Hematopoietic multipotent progenitor cell treated with erythropoietin and hydrocortisone succinate and interleukin-3 and kit ligand, for 15 days (in vitro differentiated cells): ENCODE measurements around the gene HPSE.
A peak's percentile ranks its signal among the peaks of the same experiment; 100 is the strongest.

Experiments used
- DNase-seq: peaks from one replicate; pipeline ENCODE4 v3.0.0-alpha.2; 2015; ENCODE audit warnings: low spot score

The HPSE gene

DNA sequence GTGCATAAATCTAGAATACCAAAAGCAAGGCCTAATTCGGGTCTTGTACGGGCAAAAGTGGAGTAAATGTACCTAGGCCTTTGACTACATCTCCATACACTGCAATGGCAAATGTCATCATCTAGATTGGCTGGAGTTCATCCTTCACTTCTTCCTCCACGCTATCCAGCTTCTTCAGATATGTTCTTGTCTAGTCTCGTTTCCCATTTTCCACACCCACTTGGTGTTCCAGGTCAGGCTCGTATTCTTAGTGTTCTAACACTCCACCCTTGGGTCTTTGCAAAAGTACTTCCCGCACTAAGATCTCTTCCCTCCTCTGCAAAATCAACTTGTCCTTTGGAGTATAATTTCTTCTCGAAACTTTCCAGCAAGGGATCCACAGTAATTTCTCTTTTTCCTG, 51.5 kb downstream of the HPSE start:
- DNase-seq = no peak

DNA sequence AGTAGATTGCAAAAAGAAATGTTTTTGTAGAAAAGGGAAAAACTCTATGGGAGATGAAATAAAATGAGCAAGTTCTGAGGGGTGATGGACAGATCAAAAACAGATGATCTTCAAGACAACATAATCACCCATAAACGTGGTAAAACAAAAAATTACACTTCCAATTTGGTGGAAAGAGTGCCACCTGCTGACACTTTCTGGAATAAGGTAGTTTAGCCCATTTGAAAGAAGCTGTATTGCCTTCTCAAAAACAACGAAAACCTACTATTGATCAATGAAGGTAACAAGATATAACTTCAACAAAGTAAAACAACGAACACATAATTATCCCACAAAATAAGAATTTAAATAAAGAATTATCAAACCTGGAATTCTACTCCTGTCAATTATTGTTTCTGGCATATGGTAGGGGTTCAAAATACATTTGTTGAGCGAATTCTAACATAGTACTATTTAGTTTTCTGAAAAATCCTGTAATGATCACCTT, 52.6 kb downstream of the HPSE start:
- peak; percentile 84 for DNase-seq

DNA sequence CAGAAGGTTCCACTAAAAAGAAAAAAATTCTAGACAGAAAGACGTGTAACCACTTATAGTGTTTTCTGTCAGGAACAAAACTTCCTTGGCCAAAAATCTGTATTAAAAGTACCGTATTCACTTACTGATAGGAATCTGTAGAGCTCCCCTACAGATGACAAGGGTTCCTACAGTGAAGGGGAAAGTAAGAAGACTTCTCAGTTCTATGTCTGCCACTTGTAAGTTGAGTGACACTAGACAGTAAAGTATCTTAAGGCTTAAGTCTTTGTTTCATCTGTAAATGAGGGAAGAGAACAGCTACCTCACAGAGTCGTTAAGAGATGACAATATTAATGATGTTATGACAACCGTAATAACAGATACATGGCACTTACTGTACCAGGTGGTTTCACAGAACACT, 53.3 kb downstream of the HPSE start:
- DNase-seq = no peak

DNA sequence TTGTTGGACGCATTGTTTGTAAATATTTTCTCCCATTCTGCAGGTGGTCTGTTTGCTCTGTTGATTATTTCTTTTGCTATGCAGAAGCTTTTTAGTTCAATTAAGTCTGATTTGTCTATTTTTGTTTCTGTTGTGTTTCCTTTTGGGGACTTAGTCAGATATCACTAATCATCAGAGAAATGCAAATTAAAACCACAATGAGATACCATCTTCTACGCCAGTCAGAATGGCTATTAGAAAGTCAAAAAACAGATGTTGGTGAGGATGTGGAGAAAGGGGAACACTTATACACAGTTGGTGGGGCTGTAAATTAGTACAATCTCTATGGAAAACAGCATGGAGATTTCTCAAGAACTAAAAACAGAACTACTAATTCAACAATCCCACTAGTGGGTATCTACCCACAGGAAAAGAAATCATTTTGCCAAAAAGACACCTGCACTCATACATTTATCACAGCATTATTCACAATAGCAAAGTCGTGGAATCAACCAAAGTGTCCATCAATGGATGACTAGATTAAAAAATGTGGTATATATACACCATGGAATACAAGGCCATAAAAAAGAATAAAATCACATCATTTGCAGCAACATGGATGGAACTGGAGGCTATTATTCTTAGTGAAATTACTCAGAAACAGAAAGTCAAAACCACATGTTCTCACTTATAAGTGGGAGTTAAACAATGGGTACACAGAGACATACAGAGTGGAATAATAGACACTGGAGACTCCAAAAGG, 58.2 kb downstream of the HPSE start:
- DNase-seq = no peak

DNA sequence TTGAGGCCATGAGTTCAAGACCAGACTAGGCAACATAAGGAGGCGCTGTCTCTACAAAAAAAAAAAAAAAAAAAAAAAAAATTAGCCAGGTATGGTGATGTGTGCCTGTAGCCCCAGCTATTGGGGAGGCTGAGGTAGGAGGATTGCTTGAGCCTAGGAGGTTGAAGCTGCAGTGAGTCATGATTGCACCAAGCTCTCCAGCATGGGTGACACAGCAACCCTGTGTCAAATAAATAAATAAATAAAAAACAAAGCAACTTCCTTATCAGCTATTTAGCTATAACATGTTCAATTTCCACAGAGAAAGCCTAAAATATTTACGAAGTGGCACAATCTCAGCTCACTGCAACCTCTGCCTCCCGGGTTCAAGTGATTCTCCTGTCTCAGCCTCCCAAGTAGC, 60.7 kb downstream of the HPSE start:
- peak; percentile 73 for DNase-seq

DNA sequence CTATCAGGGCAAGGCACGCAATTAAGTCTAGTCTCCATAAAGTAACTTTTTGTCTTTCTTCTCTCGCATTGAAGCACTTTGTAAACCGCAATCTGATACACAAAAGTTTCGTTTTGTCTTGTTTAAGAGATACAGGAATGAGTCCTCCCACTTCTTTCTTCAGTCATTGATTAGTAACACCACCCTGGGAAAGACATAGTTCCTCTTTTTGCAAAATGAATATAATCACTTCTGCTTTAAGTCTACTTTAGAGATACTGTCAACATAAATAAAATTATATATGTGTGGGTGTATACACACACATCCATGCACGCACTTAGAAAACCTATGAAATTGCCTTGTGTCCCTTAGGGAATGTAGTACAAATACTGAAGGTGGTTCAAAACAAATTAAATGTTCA, 61.7 kb downstream of the HPSE start:
- no peak for DNase-seq

DNA sequence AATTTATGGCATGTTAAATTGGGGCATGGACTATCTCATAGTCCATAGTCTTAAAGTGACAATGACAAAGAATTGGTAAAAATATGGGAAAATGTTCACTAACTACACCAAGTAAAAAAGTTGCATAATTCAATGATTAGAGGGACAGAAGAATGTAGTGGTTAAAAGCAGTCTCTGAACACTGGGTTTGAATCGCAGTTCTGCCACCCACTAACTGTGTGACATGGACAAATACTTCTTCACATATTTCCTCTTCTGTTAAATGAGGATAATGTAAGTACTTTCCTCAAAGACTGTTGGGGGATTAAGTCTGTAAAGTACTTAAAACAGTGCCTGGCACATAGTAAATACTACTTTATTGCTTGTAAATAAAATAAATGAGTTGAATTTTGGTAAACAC, 65.4 kb downstream of the HPSE start:
- no peak for DNase-seq

DNA sequence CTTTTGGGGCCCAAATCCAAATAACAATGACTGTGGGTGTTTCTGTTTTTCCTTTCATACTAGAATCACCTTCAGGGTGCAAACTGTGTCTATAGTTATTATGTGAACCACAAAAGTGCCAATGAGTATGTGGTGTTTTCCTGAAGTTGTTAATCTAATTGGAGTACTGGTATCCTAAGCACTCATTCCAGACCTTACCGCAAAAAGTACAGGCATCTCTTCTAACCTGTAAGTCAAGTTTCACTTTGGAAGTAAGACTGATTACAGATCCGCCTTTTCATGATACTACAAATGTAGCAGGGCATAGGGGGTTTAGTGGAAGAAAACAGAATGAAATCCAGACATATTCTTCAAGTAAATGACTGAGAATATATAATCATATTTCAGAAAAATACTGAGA, 66.2 kb downstream of the HPSE start:
- DNase-seq = no peak

DNA sequence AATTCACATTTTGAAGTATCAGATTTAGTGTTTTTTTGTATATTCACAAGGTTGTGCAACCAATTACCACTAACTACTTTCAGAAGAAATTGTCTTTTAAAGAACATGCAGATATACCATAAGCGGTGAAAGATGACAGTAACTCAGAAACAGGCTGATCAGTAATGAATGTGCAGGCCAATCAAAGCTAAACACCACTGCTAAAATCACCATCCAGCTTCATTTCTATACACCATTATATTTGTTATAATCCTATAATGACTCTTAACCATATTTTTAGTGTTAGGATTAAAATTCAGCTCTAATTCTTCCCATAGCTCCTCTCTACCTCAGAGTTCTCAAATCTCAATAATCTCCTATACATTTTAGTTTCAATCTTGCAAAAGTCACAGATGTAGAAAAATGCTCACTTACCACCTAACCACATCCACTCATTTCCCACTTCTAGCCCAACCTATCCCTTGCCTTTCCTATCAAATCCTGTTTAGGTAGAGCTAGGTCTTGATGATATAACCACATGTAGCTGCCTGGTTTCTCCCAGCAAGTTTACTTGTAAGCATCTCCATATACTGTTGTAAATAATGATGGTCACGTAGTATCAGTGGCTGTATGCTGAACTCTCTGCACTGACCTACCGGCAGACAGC, 66.7 kb downstream of the HPSE start:
- no peak for DNase-seq

DNA sequence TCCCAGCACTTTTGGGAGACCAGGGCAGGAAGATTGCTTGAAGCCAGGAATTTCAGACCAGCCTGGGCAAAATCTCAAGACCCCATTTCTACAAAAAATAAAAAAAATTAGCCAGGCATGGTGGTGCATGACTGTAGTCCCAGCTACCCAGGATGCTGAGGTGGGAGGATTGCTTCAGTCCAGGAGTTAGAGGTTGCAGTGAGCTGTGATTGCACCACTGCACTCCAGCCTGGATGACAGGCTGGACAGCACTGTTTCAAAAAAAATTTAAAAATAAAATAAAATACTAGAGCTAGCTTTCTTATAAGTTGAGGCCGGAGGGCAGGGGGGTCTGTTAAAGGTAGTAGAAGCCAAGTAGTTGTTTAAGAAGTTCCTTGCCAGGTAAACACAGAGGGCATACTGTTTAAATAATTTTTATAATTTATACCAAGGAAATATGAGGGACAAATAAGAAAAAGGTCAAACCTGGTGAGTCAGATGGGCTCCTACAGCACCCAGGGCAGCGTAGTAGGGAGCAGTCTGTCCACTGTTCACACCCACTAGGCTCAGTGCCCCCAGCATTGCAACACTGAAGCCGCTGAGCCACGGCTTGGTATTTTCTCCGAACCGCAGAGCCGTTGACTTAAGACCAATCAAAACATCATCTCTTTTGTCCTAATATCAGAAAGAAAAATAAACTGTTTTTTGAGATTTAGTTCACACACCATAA, 67.4 kb downstream of the HPSE start:
- DNase-seq = no peak

DNA sequence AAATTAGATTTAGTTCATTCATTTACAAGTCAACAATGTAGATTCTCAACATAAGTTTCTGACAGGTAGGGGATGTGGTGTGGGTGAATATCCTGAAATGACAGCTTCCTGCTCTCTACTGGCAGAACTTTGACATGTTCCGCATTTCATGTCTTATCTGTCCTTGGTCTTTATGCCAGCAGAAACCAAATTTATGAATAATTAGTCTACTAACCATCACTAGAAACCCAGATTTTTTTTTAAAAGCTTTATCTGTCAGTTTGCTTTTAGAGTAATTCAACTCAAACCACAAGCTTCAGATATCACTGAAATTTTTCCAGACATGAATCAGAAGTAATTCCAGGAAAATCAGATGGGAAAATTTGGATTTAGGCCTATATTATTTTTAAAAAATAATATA, 68.0 kb downstream of the HPSE start:
- no peak for DNase-seq

DNA sequence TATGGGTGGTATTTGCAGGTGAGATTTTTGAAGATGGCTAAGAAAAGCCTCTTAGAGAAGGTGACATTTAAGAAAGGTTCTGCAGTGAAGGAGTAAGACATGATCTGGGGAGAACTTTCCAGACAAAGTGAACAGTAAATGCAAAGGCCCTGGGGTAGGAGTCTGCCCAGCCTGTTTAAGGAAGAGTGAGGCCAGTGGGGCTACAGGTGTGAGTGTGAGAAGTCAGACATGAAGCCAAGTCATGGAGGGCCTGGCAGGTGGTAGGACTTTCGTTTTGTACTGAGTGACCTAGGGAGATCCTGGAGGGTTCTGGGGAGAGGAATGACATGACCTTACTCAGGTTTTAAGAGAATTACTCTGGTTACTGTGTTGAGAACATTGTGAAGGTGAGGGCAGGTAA, 71.5 kb downstream of the HPSE start:
- peak; percentile 62 for DNase-seq

DNA sequence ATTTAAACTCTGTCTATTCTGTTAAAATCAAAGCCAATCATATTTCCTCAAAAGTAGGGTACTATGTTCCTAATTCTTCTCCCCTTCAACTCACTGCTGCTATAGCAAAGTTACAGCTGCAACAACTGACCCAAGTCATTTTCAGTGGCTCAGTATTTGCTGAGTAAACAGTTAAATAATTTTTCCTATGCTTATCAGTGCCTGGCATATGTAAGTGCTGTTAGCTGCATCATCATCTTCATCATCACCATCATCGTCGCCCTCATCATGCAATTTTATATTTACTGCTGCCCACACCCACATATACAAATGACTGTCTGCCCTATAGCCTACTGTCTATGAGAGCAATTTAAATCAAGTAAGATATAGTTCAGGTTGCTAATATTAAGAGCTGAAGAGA, 72.0 kb downstream of the HPSE start:
- DNase-seq = peak; percentile 88

DNA sequence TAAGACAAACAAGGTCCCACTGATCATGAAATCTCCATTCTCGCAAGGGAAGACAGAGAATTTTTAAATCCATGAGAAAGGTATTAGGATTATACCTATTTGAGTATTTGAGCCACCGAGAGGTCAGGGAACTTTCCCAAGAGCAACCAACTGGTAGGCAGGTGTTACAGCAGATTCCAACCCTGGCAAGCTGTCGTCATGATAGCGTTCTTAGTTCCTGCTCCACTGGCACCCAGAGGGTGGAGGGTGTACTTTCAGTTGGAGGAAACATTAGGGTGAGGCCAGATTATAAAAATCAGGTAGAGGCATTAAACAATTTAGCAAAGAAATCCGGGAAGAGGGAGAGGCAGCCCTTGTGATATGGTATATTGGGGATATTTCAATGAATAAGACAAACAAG, 73.3 kb downstream of the HPSE start:
- no peak for DNase-seq

DNA sequence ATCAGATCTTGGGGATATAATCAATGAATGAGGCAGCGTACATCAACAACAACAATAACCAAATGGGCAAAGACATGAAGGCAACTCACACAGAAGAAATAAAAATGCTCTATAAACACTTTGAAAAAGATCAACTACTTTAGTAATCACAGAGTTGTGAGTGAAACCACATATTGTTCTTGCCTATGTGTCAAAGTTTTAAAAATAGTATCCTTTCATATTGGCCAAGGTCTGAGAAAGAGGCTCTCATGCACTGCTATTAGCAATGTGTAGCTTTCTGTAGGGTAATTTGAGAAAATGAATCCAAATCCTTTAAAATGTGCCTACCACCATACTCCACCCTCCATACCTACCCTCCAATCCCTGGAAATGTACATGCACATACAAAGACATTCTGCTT, 75.1 kb downstream of the HPSE start:
- DNase-seq = no peak

DNA sequence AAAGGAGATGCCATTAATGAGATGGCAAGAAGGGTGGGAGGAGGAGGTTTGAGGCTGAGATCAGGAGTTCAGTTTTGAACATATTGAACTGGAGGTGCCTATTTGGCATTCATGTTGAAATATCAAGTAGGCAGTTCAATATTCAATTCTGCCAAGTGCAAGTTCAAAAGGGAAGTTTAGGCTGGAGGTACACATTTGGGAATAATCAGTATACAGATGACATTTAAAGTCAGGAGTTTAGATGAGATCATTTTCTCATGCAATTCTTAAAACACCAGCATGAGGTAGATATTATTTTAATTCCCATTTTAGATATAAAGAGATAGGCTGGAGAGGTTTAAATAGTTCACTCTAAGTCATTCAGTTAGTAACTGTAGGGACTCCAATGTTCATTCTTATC, 76.2 kb downstream of the HPSE start:
- no peak for DNase-seq

DNA sequence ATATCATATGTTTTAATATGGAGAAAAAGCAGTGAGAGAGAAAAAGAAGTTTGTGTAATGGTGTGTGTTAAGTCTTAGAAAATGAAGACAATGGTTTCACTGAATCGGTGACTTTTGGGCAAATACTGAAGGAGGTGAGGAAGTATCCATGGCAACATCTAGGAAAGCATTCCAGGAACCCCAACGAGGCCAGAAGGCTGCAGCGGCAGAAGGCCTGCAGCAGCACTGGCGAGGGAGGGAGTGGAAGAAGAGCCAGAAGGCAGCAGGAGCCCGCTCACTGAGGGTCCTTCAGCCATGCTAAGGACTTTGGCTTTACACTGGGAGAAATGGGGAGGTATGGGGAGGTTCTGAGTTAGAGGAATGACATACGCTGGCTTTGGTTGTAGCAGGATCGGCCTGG, 76.8 kb downstream of the HPSE start:
- DNase-seq = no peak

DNA sequence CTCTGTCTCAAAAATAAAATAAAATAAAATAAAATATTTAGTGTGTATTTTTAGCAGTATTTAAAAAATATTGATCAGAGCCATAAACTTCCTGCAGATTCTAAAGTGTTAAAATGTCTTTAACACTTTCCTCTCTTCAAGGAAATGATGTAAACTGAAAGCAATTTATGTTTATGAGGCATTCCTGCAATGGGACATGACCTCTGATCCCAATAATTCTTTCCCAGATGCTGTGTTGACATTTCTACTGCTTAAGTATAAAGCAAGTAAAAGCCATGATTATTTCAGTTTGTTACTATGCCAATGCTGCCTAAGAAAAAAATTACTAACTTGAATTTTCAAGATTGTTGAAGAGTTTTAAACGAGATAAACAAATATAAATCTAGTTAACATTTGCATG, 79.1 kb downstream of the HPSE start:
- DNase-seq = no peak

DNA sequence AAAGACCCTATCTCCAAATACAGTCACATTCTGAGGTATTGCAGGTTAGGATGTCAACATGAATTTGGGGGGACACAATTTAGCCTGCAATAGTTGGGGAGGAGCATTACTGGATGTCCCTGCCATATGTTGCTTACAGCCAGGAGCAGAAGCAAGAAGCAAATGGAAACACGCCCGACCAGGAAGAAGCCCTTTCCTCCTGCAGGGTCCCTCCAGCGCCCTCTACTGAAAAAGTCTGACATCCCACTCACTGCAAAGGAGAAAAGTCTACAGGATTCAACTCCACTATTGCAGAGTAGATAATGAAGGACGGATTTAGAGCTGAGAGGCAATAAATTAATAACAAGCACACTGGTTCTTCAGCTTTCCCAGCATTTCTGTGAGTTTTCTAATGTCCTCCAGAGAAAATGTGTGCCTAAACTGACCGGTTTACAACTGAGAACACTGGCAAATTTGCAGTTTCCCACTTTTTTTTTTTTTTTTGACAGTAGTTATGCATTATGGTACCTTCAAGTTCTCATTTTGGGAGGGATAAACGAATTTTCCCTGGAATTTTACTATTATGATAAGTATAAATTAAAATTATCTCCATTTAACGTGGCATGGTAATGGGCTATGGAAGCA, 81.8 kb downstream of the HPSE start:
- peak; percentile 72 for DNase-seq

DNA sequence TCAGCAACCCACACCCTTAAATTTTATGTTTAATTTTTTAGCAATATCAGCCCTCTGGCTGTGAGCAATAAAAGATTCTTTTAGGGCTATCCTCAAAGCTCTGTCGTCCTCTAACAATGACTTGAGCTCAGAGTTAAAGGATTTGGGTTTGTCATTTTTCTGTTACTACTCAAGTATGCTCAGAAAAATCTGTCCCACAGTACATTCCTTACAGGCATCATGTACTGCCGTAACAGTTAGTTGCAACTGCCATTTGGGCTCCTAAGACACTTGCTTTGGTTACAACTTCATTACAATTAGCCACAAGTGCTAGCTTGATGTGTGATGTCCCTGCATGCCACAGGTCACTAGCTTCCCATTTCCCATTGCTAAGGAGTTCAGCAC, 83.2 kb downstream of the HPSE start:
- no peak for DNase-seq

DNA sequence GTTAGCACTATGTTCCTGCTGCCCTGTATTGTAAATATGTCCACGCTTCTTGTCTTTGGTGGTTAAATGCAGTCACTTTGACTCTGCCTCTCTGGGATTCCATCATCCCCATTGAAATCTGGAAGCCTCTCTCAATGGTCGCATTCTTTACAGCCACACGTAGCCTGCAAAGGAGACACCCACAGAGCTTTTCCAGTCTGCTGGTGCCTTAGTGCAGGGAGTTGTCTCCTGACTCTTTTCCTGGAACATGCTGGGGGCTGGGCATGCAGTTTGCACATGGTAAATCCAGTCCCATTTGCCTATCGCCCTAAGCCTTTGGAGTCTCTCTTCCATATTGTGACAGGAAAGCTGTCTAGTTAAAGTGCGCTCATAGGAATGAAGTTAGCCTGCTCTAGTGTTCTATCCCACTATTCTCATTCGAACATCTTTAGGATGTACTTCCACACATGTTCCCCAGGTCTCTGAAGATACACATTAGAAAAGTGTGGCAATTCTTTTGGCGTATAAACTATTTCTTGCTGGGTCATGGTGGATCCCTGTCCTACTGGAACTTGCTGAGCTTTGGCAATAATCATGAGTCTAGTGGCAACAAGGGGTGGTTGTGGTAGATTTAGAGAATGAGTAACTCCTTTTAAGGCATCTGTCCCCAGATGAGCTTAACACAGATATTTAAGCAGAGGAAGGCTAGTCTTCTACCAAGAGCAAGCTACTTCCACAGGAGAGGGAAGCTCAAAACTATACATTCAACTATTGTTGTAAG, 83.8 kb downstream of the HPSE start:
- DNase-seq = no peak

DNA sequence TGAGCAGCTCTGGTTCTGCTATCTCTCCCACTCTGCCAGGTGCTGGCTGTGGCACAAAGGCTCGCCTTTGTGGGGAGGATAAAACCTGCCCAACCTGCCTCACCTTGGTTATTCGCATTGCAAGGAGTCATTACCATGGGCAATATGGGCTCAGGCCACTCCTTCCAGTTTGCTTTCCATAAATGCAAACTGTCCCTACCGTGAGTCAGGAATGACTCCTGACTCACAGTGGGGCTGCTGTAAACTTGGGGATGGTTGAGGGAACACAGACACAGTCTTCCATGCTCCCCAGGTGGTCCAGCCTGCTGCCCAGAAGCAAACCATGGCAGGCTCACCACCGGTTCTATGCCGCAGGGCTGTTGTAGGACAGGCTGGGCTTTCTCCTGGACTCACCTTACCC, 86.2 kb downstream of the HPSE start:
- no peak for DNase-seq
